Measurements from ENCODE around the gene LASP1. TPM values are rescaled to one million over a fixed set of nuclear protein-coding genes. Genes with fewer than 3 reads are reported as not detected.

LASP1 gene
- polyA plus RNA-seq, 4 donors: 152 to 296 (median 235) TPM

Other genes starting within 250 kb of the LASP1 start
- gene EPOP, start 195.1 kb upstream of the LASP1 start, polyA plus RNA-seq: 1 to 10 TPM in 1 of 4 donors, under 1 TPM in 2, not detected in 1; 0.22 to 1.3 (median 0.40) TPM
- 10 to 100 TPM; 19.5 to 99.5 (median 39.1) TPM for gene MLLT6, start 164.8 kb upstream of the LASP1 start, polyA plus RNA-seq
- 100 to 1,000 TPM in 3 of 4 donors, 10 to 100 TPM in 1; 52.4 to 186 (median 131) TPM for gene CISD3, start 139.7 kb upstream of the LASP1 start, polyA plus RNA-seq
- gene PCGF2, start 121.7 kb upstream of the LASP1 start, polyA plus RNA-seq: 10 to 100 TPM in 3 of 4 donors, 1 to 10 TPM in 1; 7.6 to 30.2 (median 23.2) TPM
- gene PSMB3, start 117.3 kb upstream of the LASP1 start, polyA plus RNA-seq: 100 to 1,000 TPM; 114 to 310 (median 248) TPM
- 10 to 100 TPM in 2 of 4 donors, 1 to 10 TPM in 2; 4.9 to 28.0 (median 12.2) TPM for gene PIP4K2B, start 70.5 kb upstream of the LASP1 start, polyA plus RNA-seq
- gene CWC25, start 44.7 kb upstream of the LASP1 start, polyA plus RNA-seq: 10 to 100 TPM; 12.6 to 61.1 (median 32.6) TPM
- gene RPL23, start 16.3 kb upstream of the LASP1 start, polyA plus RNA-seq: 1,000 to 10,000 TPM; 1,251 to 3,207 (median 2,577) TPM
- under 1 TPM in 1 of 4 donors, not detected in 3; 0.01 TPM for gene FBXO47, start 97.3 kb downstream of the LASP1 start, polyA plus RNA-seq